ENCODE measurements around the gene BCAR3. TPM values are rescaled to one million over a fixed set of nuclear protein-coding genes. Genes with fewer than 3 reads are reported as not detected.
"Not testable (repeated sequence)": the region's sequence is repeated elsewhere in the genome, so short reads cannot be mapped to it uniquely, and the experiment has no call there.

BCAR3 gene
- total RNA-seq, 2 donors from 2014 or later: 22.9 to 52.8 TPM

GRCh38 chr1:93677729-93678128 is 3.9 kb downstream of the BCAR3 start:
- Histone ChIP-seq H3K4me3 (no peak overlapping the region), H3K36me3 (no peaks in the 10 kb centered on the region), H3K27me3 (replicated peaks; ENCODE audit: insufficient read depth) (no peaks in the 10 kb centered on the region), H3K27ac (no peak overlapping the region), H3K9me3 (no peaks in the 10 kb centered on the region), H3K4me1 (replicated peaks) (no peaks in the 10 kb centered on the region)
- TF ChIP-seq POLR2AphosphoS5 (IDR thresholded peaks at IDR 0.05): no peak
- no peak for TF ChIP-seq POLR2A (IDR thresholded peaks at IDR 0.05)
- TF ChIP-seq CTCF (IDR thresholded peaks at IDR 0.05): no peak
- WGBS: 66% methylated on average over 1 of the region's 1 CpG
- intact Hi-C loops (cut with DNase I): no loop called here
- DNase-seq (ENCODE audit: low spot score): no peak

GRCh38 chr1:93676427-93676826 is 5.2 kb downstream of the BCAR3 start:
- H3K27ac ChIP-seq: no peak overlapping the region
- H3K36me3 ChIP-seq: no peaks in the 10 kb centered on the region
- DNase-seq (ENCODE audit: low spot score): no peak
- intact Hi-C loops (cut with DNase I): no loop called here
- no peaks in the 10 kb centered on the region for H3K9me3 ChIP-seq
- no peaks in the 10 kb centered on the region for H3K27me3 ChIP-seq (replicated peaks; ENCODE audit: insufficient read depth)
- peaks cover 6% of the 10 kb centered on the region for H3K4me1 ChIP-seq (replicated peaks)
- TF ChIP-seq POLR2A (IDR thresholded peaks at IDR 0.05): no peak
- no peak for TF ChIP-seq POLR2AphosphoS5 (IDR thresholded peaks at IDR 0.05)
- no peak for TF ChIP-seq CTCF (IDR thresholded peaks at IDR 0.05)
- WGBS: 84% methylated on average over 6 of the region's 6 CpGs
- no peak overlapping the region for H3K4me3 ChIP-seq

- Histone ChIP-seq H3K9me3 (no peaks in the 10 kb centered on the region), H3K4me3 (no peak overlapping the region), H3K36me3 (no peaks in the 10 kb centered on the region), H3K27ac (no peak overlapping the region), H3K27me3 (replicated peaks; ENCODE audit: insufficient read depth) (no peaks in the 10 kb centered on the region), H3K4me1 (replicated peaks) (peaks cover 6% of the 10 kb centered on the region)
- 85% methylated on average over 5 of the region's 5 CpGs for WGBS
- intact Hi-C loops (cut with DNase I): no loop called here
- no peak for DNase-seq (ENCODE audit: low spot score)
- no peak for TF ChIP-seq POLR2AphosphoS5 (IDR thresholded peaks at IDR 0.05)
- no peak for TF ChIP-seq CTCF (IDR thresholded peaks at IDR 0.05)
- no peak for TF ChIP-seq POLR2A (IDR thresholded peaks at IDR 0.05)
These were observed 5.7 kb downstream of the BCAR3 start for GRCh38 chr1:93675931-93676330.

GRCh38 chr1:93675271-93675670 is 6.4 kb downstream of the BCAR3 start:
- Histone ChIP-seq H3K9me3 (no peaks in the 10 kb centered on the region), H3K27ac (no peak overlapping the region), H3K4me1 (replicated peaks) (peaks cover 6% of the 10 kb centered on the region), H3K4me3 (no peak overlapping the region), H3K27me3 (replicated peaks; ENCODE audit: insufficient read depth) (no peaks in the 10 kb centered on the region), H3K36me3 (no peaks in the 10 kb centered on the region)
- no peak for DNase-seq (ENCODE audit: low spot score)
- no peak for TF ChIP-seq CTCF (IDR thresholded peaks at IDR 0.05)
- no peak for TF ChIP-seq POLR2AphosphoS5 (IDR thresholded peaks at IDR 0.05)
- no peak for TF ChIP-seq POLR2A (IDR thresholded peaks at IDR 0.05)
- intact Hi-C loops (cut with DNase I): no loop called here
- WGBS: 57% methylated on average over 3 of the region's 3 CpGs

- H3K4me3 ChIP-seq; DNase-seq (ENCODE audit: low spot score); intact Hi-C loops (cut with DNase I); H3K9me3 ChIP-seq; H3K36me3 ChIP-seq; H3K27me3 ChIP-seq (replicated peaks; ENCODE audit: insufficient read depth); H3K4me1 ChIP-seq (replicated peaks): not testable (repeated sequence)
- WGBS: 80% methylated on average over 6 of the region's 6 CpGs
- H3K27ac ChIP-seq: peak overlapping the region; percentile 14 to 60
These were observed 7.6 kb downstream of the BCAR3 start for GRCh38 chr1:93674071-93674470.

Data from prostate gland (tissue), 2 donors.